B cell (primary cell): ENCODE results near the gene SLC9C1. TPM values are rescaled to one million over a fixed set of nuclear protein-coding genes. Genes with fewer than 3 reads are reported as not detected.

Experiments
- ATAC-seq: fragments of 200-7000 bp; cut with Tn5 transposase; one replicate; pipeline ENCODE4 v1.10.0; 2021; ENCODE audit warnings: low read depth, mild to moderate bottlenecking, moderate number of reproducible peaks, moderate library complexity
- CTCF ChIA-PET: fragments of 350-600 bp; sonication (Branson Sonifier 250); formaldehyde crosslinking; loops from one replicate; lab custom pipeline; 2021; ENCODE audit warnings: antibody characterized with exemption, inconsistent platforms; lab: Charles Lee
- POLR2A ChIA-PET: fragments of 350-600 bp; sonication (Branson Sonifier 250); formaldehyde crosslinking; loops from one replicate; lab custom pipeline; 2021; ENCODE audit warnings: antibody characterized with exemption; lab: Charles Lee
- DNase-seq: peaks from one replicate; pipeline ENCODE4 v3.0.0; 2013
- H2AFZ ChIP-seq: 2 replicates; pipeline ENCODE4 v1.6.1; 2012; ENCODE audit warnings: mild to moderate bottlenecking, low read depth, low read length; ENCODE audit not compliant: insufficient read depth, poor library complexity, severe bottlenecking
- H3K27ac ChIP-seq, 2 donors: 1 replicate in 1 of 2; 2 replicates in 1 of 2; pipeline ENCODE4 v1.5.1; 2012 to 2013; ENCODE audit warnings: low read length in 2 of 2, mild to moderate bottlenecking in 2 of 2, moderate library complexity in 1 of 2
- H3K27me3 ChIP-seq, 4 experiments: fragments of 200-600 bp in 1 of 4; sonication (generic) in 1 of 4; replicated peaks in 1 of 4; 1 replicate in 2 of 4; 2 replicates in 2 of 4; pipeline versions ENCODE4 v1.6.1 to v1.7.0; 2013 to 2016; ENCODE audit warnings: low read length in 3 of 4, mild to moderate bottlenecking in 2 of 4, mixed read lengths in 1 of 4, moderate library complexity in 1 of 4; ENCODE audit not compliant: insufficient read depth in 4 of 4, control insufficient read depth in 3 of 4; ENCODE audit errors: control extremely low read depth in 1 of 4
- H3K36me3 ChIP-seq, 2 experiments: replicated peaks in 1 of 2; 1 replicate in 1 of 2; 2 replicates in 1 of 2; pipeline versions ENCODE4 v1.6.1 to v1.7.1; 2013; ENCODE audit warnings: low read length in 1 of 2; ENCODE audit not compliant: insufficient read depth in 2 of 2, control insufficient read depth in 1 of 2; ENCODE audit errors: control extremely low read depth in 1 of 2, extremely low read depth in 1 of 2
- H3K4me1 ChIP-seq, 2 donors: fragments of 200-600 bp in 1 of 2; sonication (generic) in 1 of 2; 1 replicate in 1 of 2; 2 replicates in 1 of 2; pipeline versions ENCODE4 v1.5.1 to v1.6.1; 2013 to 2017; ENCODE audit warnings: low read length in 2 of 2; ENCODE audit not compliant: control insufficient read depth in 2 of 2, insufficient read depth in 2 of 2
- H3K4me2 ChIP-seq: replicated peaks from 2 replicates; pipeline ENCODE3; 2012; ENCODE audit warnings: mild to moderate bottlenecking, low read depth, low read length; ENCODE audit not compliant: poor library complexity, severe bottlenecking
- H3K4me3 ChIP-seq, 5 experiments: fragments of 200-600 bp in 1 of 5; sonication (generic) in 1 of 5; 1 replicate in 3 of 5; 2 replicates in 2 of 5; pipeline versions ENCODE4 v1.5.1 to v1.7.0; 2011 to 2016; ENCODE audit warnings: low read length in 4 of 5, mild to moderate bottlenecking in 4 of 5, low read depth in 2 of 5, control low read depth in 1 of 5, moderate library complexity in 1 of 5; ENCODE audit not compliant: insufficient read depth in 1 of 5; ENCODE audit errors: control extremely low read depth in 1 of 5, extremely low read depth in 1 of 5
- H3K79me2 ChIP-seq: fragments of 200-600 bp; sonication (generic); one replicate; pipeline ENCODE4 v1.6.0; 2016; ENCODE audit warnings: low read length; ENCODE audit not compliant: control insufficient read depth, insufficient read depth
- H3K9ac ChIP-seq: fragments of 200-600 bp; sonication (generic); 2 replicates; pipeline ENCODE4 v1.6.1; 2017; ENCODE audit warnings: mild to moderate bottlenecking, low read length, moderate library complexity
- H3K9me3 ChIP-seq, 3 donors: one replicate each; pipeline versions ENCODE4 v1.6.1 to v1.7.1; 2013; ENCODE audit warnings: low read length in 2 of 3; ENCODE audit not compliant: control insufficient read depth in 2 of 3, insufficient read depth in 1 of 3; ENCODE audit errors: control extremely low read depth in 1 of 3
- H4K20me1 ChIP-seq: 2 replicates; pipeline ENCODE4 v1.6.0; 2012; ENCODE audit warnings: mild to moderate bottlenecking, low read length; ENCODE audit not compliant: insufficient read depth, control insufficient read depth, poor library complexity, severe bottlenecking
- H3K27ac Mint-ChIP-seq: one replicate; pipeline ENCODE4 v1.8.0; 2021; ENCODE audit warnings: mixed read lengths
- H3K27me3 Mint-ChIP-seq: one replicate; pipeline ENCODE4 v1.8.0; 2021; ENCODE audit warnings: mixed read lengths
- H3K4me1 Mint-ChIP-seq: one replicate; pipeline ENCODE4 v1.8.0; 2021; ENCODE audit warnings: mixed read lengths
- H3K4me3 Mint-ChIP-seq: one replicate; pipeline ENCODE4 v1.8.0; 2021; ENCODE audit warnings: mixed read lengths
- H3K9me3 Mint-ChIP-seq: one replicate; pipeline ENCODE4 v1.8.0; 2022; ENCODE audit warnings: mixed read lengths; ENCODE audit not compliant: insufficient read depth
- CTCF ChIP-seq: fragments of 200-600 bp; IDR thresholded peaks from one replicate; pipeline ENCODE4 v1.8.0; 2022; ENCODE audit warnings: antibody characterized with exemption, mild to moderate bottlenecking
- EZH2 ChIP-seq: IDR thresholded peaks from 2 replicates; pipeline ENCODE4 v1.6.1; 2012; ENCODE audit warnings: borderline replicate concordance, low read depth, mild to moderate bottlenecking, moderate library complexity, low read length; ENCODE audit not compliant: insufficient read depth, poor library complexity, severe bottlenecking
- WGBS: methylation state at CpG from one replicate; pipeline ENCODE4 v1.1.5; 2013; ENCODE audit warnings: missing lambda C conversion rate; ENCODE audit not compliant: insufficient coverage; 5-methylcytosine and 5-hydroxymethylcytosine counted together
- intact Hi-C: fragments of 100-400 bp; cut with micrococcal nuclease; formaldehyde crosslinking; loops from one replicate; pipeline ENCODE4 v1.10.0; 2022
- polyA plus RNA-seq: library from polyadenylated mRNA; depleted of rRNA; stranded (reverse); fragments of >200 nt; gene quantifications from 2 replicates; pipeline ENCODE4 v1.2.3, GENCODE V29; 2012
- total RNA-seq, 2 donors: library from RNA; stranded (reverse); fragments of 120-200 nt in 1 of 2; gene quantifications; 1 replicate in 1 of 2; 2 replicates in 1 of 2; pipeline versions ENCODE4 v1.2.3 to v1.2.4, GENCODE V29; 2013 to 2022

The SLC9C1 gene
- total and polyA plus RNA-seq, 2 donors (not counting 1 experiment from before 2014, with no cell fraction given): 0.07 to 0.49 TPM

- Histone ChIP-seq H3K79me2 (peaks cover 33% of the 10 kb centered on the region), H3K4me1 (peaks cover 76 to 90% of the 10 kb centered on the region in 2 donors), H3K27me3 (no peaks in the 10 kb centered on the region), H4K20me1 (no peaks in the 10 kb centered on the region), H2AFZ (no peak overlapping the region), H3K27ac (peak overlapping the region; percentile 93 to 98), H3K9me3 (no peaks in the 10 kb centered on the region), H3K9ac (peak overlapping the region; percentile 31), H3K36me3 (peaks cover 0 to 10% of the 10 kb centered on the region in 2 experiments), H3K4me2 (peak overlapping the region; percentile 62), H3K4me3 (no peak overlapping the region)
- H3K4me1 Mint-ChIP-seq: peaks cover 89% of the 10 kb centered on the region
- no peaks in the 10 kb centered on the region for H3K9me3 Mint-ChIP-seq
- WGBS: 29% methylated on average over 3 of the region's 7 CpGs
- no peaks in the 10 kb centered on the region for H3K27me3 Mint-ChIP-seq
- peak; percentile 94 for DNase-seq
- peak; percentile 72 for ATAC-seq
- H3K27ac Mint-ChIP-seq: peak overlapping the region; percentile 91
- intact Hi-C loops: loop anchor here (1.0 to 5.0 kb wide), 5 partner anchors 11 to 462 kb away; partner anchors contain the start of genes ATG3 and SLC35A5
- TF ChIP-seq EZH2 (no peak), CTCF (no peak)
- POLR2A ChIA-PET: interaction anchor here (0.8 to 1.0 kb wide), 2 partner anchors 14 to 175 kb away, joined by 3 to 4 read pairs; no protein-coding TSS in a partner anchor
- CTCF ChIA-PET: interaction anchor here (0.9 to 3.0 kb wide), 4 partner anchors 9 to 164 kb away, joined by 3 to 20 read pairs (median 10); no protein-coding TSS in a partner anchor
- peak overlapping the region; percentile 50 for H3K4me3 Mint-ChIP-seq
These were observed 164.9 kb downstream of the SLC9C1 start for GRCh38 chr3:112128843-112129727.
